GM12874 (cell line): ENCODE measurements around the gene MBP.

Source experiments
- CTCF ChIP-seq: IDR thresholded peaks from 2 replicates; pipeline ENCODE4 v1.5.1; 2011; ENCODE audit warnings: low read depth, mild to moderate bottlenecking, control low read depth, low read length, moderate library complexity; ENCODE audit not compliant: insufficient read depth

MBP gene

GRCh38 chr18:76973520-76974266, 158.9 kb downstream of the MBP start:
- TF ChIP-seq CTCF: no peak

GRCh38 chr18:76972846-76973519, 159.6 kb downstream of the MBP start:
- no peak for TF ChIP-seq CTCF

GRCh38 chr18:76972241-76972640, 160.3 kb downstream of the MBP start:
- no peak for TF ChIP-seq CTCF

- TF ChIP-seq CTCF: no peak
Observed at GRCh38 chr18:76970770-76971559, 161.6 kb downstream of the MBP start.

- no peak for TF ChIP-seq CTCF
Observed at GRCh38 chr18:76967721-76968472, 164.7 kb downstream of the MBP start.

GRCh38 chr18:76963936-76964335, 168.6 kb downstream of the MBP start:
- no peak for TF ChIP-seq CTCF

GRCh38 chr18:76962851-76963250, 169.7 kb downstream of the MBP start:
- no peak for TF ChIP-seq CTCF
